Mucosa of rectum (tissue), 2 donors: ENCODE data around the gene MAPT.

Experiments
- H3K27ac ChIP-seq, 2 donors: one replicate each; pipeline ENCODE4 v1.7.0; 2013; ENCODE audit warnings: inconsistent platforms in 2 of 2, low read depth in 2 of 2, low read length in 2 of 2
- H3K27me3 ChIP-seq, 2 donors: one replicate each; pipeline ENCODE4 v1.7.0; 2013; ENCODE audit warnings: low read length in 2 of 2; ENCODE audit not compliant: control insufficient read depth in 2 of 2, insufficient read depth in 2 of 2
- H3K36me3 ChIP-seq, 2 donors: one replicate each; pipeline ENCODE4 v1.7.0; 2013; ENCODE audit warnings: low read length in 2 of 2; ENCODE audit not compliant: control insufficient read depth in 2 of 2, insufficient read depth in 2 of 2
- H3K4me1 ChIP-seq, 2 donors: one replicate each; pipeline ENCODE4 v1.7.0; 2013; ENCODE audit warnings: low read length in 2 of 2, mild to moderate bottlenecking in 1 of 2; ENCODE audit not compliant: control insufficient read depth in 2 of 2, insufficient read depth in 2 of 2
- H3K4me3 ChIP-seq, 2 donors: one replicate each; pipeline ENCODE4 v1.7.0; 2013; ENCODE audit warnings: low read length in 2 of 2
- H3K9ac ChIP-seq, 2 donors: one replicate each; pipeline ENCODE4 v1.7.0; 2013; ENCODE audit warnings: low read length in 2 of 2, low read depth in 1 of 2, mild to moderate bottlenecking in 1 of 2
- H3K9me3 ChIP-seq, 2 donors: one replicate each; pipeline ENCODE4 v1.7.0; 2013; ENCODE audit warnings: low read length in 2 of 2; ENCODE audit not compliant: control insufficient read depth in 2 of 2
- donor health status: healthy.
- donor health status: Normal muscosa, but diverticular disease.

Gene MAPT

GRCh38 chr17:46047398-46047797 lies 153.0 kb downstream of the MAPT start:
- Histone ChIP-seq H3K9me3 (no peaks in the 10 kb centered on the region), H3K36me3 (peaks cover 30 to 47% of the 10 kb centered on the region in 2 donors), H3K4me1 (peaks cover 13 to 24% of the 10 kb centered on the region in 2 donors), H3K9ac (no peak overlapping the region), H3K27ac (no peak overlapping the region), H3K4me3 (no peak overlapping the region), H3K27me3 (no peaks in the 10 kb centered on the region)

- no peaks in the 10 kb centered on the region for H3K27me3 ChIP-seq
- H3K36me3 ChIP-seq: peaks cover 30 to 46% of the 10 kb centered on the region in 2 donors
- H3K4me1 ChIP-seq: peaks cover 9 to 21% of the 10 kb centered on the region in 2 donors
- H3K9ac ChIP-seq: no peak overlapping the region
- no peak overlapping the region for H3K27ac ChIP-seq
- no peaks in the 10 kb centered on the region for H3K9me3 ChIP-seq
- H3K4me3 ChIP-seq: no peak overlapping the region
Measured at GRCh38 chr17:46047856-46048255, 153.5 kb downstream of the MAPT start.

- H3K36me3 ChIP-seq: peaks cover 30 to 44% of the 10 kb centered on the region in 2 donors
- no peak overlapping the region for H3K27ac ChIP-seq
Measured at GRCh38 chr17:46049656-46050055, 155.3 kb downstream of the MAPT start.

GRCh38 chr17:46053911-46054534 lies 159.7 kb downstream of the MAPT start:
- Histone ChIP-seq H3K36me3 (peaks cover 24 to 28% of the 10 kb centered on the region in 2 donors), H3K4me1 (peaks cover 0 to 4% of the 10 kb centered on the region in 2 donors), H3K9ac (no peak overlapping the region), H3K4me3 (no peak overlapping the region), H3K27me3 (no peaks in the 10 kb centered on the region), H3K27ac (no peak overlapping the region), H3K9me3 (no peaks in the 10 kb centered on the region)

More at GRCh38 chr17:46049656-46050055, 155.3 kb downstream of the MAPT start:
- Histone ChIP-seq H3K4me3 (no peak overlapping the region), H3K9me3 (no peaks in the 10 kb centered on the region), H3K4me1 (peaks cover 0 to 4% of the 10 kb centered on the region in 2 donors), H3K9ac (no peak overlapping the region), H3K27me3 (no peaks in the 10 kb centered on the region)

- no peak overlapping the region for H3K27ac ChIP-seq
- peaks cover 14 to 20% of the 10 kb centered on the region in 2 donors for H3K36me3 ChIP-seq
Measured at GRCh38 chr17:46056800-46057304, 162.5 kb downstream of the MAPT start.

GRCh38 chr17:46057366-46057765 lies 163.0 kb downstream of the MAPT start:
- no peak overlapping the region for H3K4me3 ChIP-seq
- H3K27me3 ChIP-seq: no peaks in the 10 kb centered on the region
- H3K9me3 ChIP-seq: no peaks in the 10 kb centered on the region
- peaks cover 0 to 1% of the 10 kb centered on the region in 2 donors for H3K4me1 ChIP-seq
- H3K9ac ChIP-seq: no peak overlapping the region
- no peak overlapping the region for H3K27ac ChIP-seq
- H3K36me3 ChIP-seq: peaks cover 14 to 20% of the 10 kb centered on the region in 2 donors

More at GRCh38 chr17:46056800-46057304, 162.5 kb downstream of the MAPT start:
- Histone ChIP-seq H3K9me3 (no peaks in the 10 kb centered on the region), H3K9ac (no peak overlapping the region), H3K27me3 (no peaks in the 10 kb centered on the region), H3K4me1 (peaks cover 0 to 4% of the 10 kb centered on the region in 2 donors), H3K4me3 (no peak overlapping the region)

- Histone ChIP-seq H3K27ac (no peak overlapping the region), H3K9me3 (no peaks in the 10 kb centered on the region), H3K4me3 (no peak overlapping the region), H3K9ac (no peak overlapping the region), H3K4me1 (no peaks in the 10 kb centered on the region), H3K36me3 (peaks cover 21 to 28% of the 10 kb centered on the region in 2 donors), H3K27me3 (no peaks in the 10 kb centered on the region)
Measured at GRCh38 chr17:46059486-46059885, 165.1 kb downstream of the MAPT start.

- Histone ChIP-seq H3K27ac (no peak overlapping the region), H3K27me3 (no peaks in the 10 kb centered on the region), H3K9ac (no peak overlapping the region), H3K4me3 (no peak overlapping the region), H3K9me3 (no peaks in the 10 kb centered on the region), H3K36me3 (peaks cover 23 to 32% of the 10 kb centered on the region in 2 donors), H3K4me1 (no peaks in the 10 kb centered on the region)
Measured at GRCh38 chr17:46060461-46060860, 166.1 kb downstream of the MAPT start.

- H3K9ac ChIP-seq: no peak overlapping the region
- H3K36me3 ChIP-seq: peaks cover 30 to 42% of the 10 kb centered on the region in 2 donors
- H3K27ac ChIP-seq: no peak overlapping the region
Measured at GRCh38 chr17:46061435-46061834, 167.1 kb downstream of the MAPT start.

GRCh38 chr17:46063241-46063640 lies 168.9 kb downstream of the MAPT start:
- no peak overlapping the region for H3K4me3 ChIP-seq
- H3K4me1 ChIP-seq: no peaks in the 10 kb centered on the region
- peaks cover 32 to 39% of the 10 kb centered on the region in 2 donors for H3K36me3 ChIP-seq
- no peak overlapping the region for H3K9ac ChIP-seq
- H3K27me3 ChIP-seq: no peaks in the 10 kb centered on the region
- no peak overlapping the region for H3K27ac ChIP-seq
- H3K9me3 ChIP-seq: no peaks in the 10 kb centered on the region

More at GRCh38 chr17:46061435-46061834, 167.1 kb downstream of the MAPT start:
- H3K9me3 ChIP-seq: no peaks in the 10 kb centered on the region
- H3K4me3 ChIP-seq: no peak overlapping the region
- H3K4me1 ChIP-seq: no peaks in the 10 kb centered on the region
- no peaks in the 10 kb centered on the region for H3K27me3 ChIP-seq
